A549 (cell line): ENCODE results near the gene SLC15A3. TPM values are rescaled to one million over a fixed set of nuclear protein-coding genes. Genes with fewer than 3 reads are reported as not detected.

Source experiments
- ATAC-seq, 2 experiments: fragments of 200-7000 bp in 1 of 2; fragments of >200 bp in 1 of 2; cut with Nextera tagmentation in 1 of 2; cut with Tn5 transposase in 1 of 2; 3 replicates each; pipeline versions ENCODE4 v1.8.0 to v1.9.1; 2018 to 2020; ENCODE audit warnings: mild to moderate bottlenecking in 1 of 2, moderate library complexity in 1 of 2
- CTCF ChIA-PET: fragments of 300-600 bp; sonication (Branson Sonifier 250); formaldehyde crosslinking; extraction: SDS; loops from one replicate; lab custom pipeline; 2021; ENCODE audit warnings: antibody characterized with exemption, inconsistent platforms; lab: Yijun Ruan, JAX
- POLR2A ChIA-PET: fragments of 350-600 bp; formaldehyde crosslinking; extraction: SDS; loops from one replicate; lab custom pipeline; 2021; ENCODE audit warnings: antibody characterized with exemption, inconsistent platforms; lab: Yijun Ruan, JAX
- DNase-seq, 2 experiments: peaks; one replicate each; pipeline versions ENCODE4 v3.0.0 to v3.0.0-alpha.2; 2011 to 2016; ENCODE audit warnings: low read depth in 1 of 2, low spot score in 1 of 2
- FAIRE-seq: peaks from 2 replicates; lab custom pipeline; 2011; peaks lifted over from hg19 to GRCh38; lab: Jason Lieb, UNC
- H3K27ac ChIP-seq, 2 experiments: fragments of >200 bp; sonication (Bioruptor Twin); formaldehyde crosslinking; 3 replicates each; pipeline ENCODE4 v1.5.1; 2016 to 2017
- H3K4me1 ChIP-seq: fragments of >200 bp; sonication (Bioruptor Twin); formaldehyde crosslinking; 3 replicates; pipeline ENCODE4 v1.6.1; 2016
- H3K4me2 ChIP-seq: fragments of >200 bp; sonication (Bioruptor Twin); formaldehyde crosslinking; 3 replicates; pipeline ENCODE4 v1.6.1; 2016
- H3K4me3 ChIP-seq: fragments of >200 bp; sonication (Bioruptor Twin); formaldehyde crosslinking; 3 replicates; pipeline ENCODE4 v1.5.1; 2016
- H3K9me3 ChIP-seq: fragments of >200 bp; sonication (Bioruptor Twin); formaldehyde crosslinking; 3 replicates; pipeline ENCODE4 v1.6.1; 2016
- BCL3 ChIP-seq: fragments of >200 bp; sonication (Bioruptor Twin); formaldehyde crosslinking; IDR thresholded peaks from 3 replicates; pipeline ENCODE4 v1.6.1; 2016
- CBX2 ChIP-seq: fragments of 200-600 bp; sonication (generic); IDR thresholded peaks from 2 replicates; pipeline ENCODE4 v1.6.1; 2016; ENCODE audit warnings: low read depth, mild to moderate bottlenecking, borderline replicate concordance
- CBX8 ChIP-seq: fragments of 200-600 bp; sonication (generic); IDR thresholded peaks from 2 replicates; pipeline ENCODE4 v1.6.1; 2016
- CHD2 ChIP-seq: fragments of 150-350 bp; IDR thresholded peaks from 2 replicates; pipeline ENCODE4 v1.6.1; 2014; ENCODE audit warnings: low read length; ENCODE audit not compliant: partially characterized antibody
- EHF ChIP-seq: fragments of 250-450 bp; sonication (Bioruptor Pico); IDR thresholded peaks from 2 replicates; pipeline ENCODE4 v1.5.0; 2020; ENCODE audit warnings: mild to moderate bottlenecking
- ELK1 ChIP-seq: fragments of 150-350 bp; IDR thresholded peaks from 2 replicates; pipeline ENCODE4 v1.6.1; 2014; ENCODE audit warnings: low read depth, mild to moderate bottlenecking, low read length
- FOSL2 ChIP-seq, 2 experiments: fragments of 450-650 bp in 1 of 2; fragments of >200 bp in 1 of 2; sonication (Bioruptor Twin) in 1 of 2; formaldehyde crosslinking; IDR thresholded peaks; 2 replicates each; pipeline versions ENCODE4 v1.5.0 to v1.6.1; 2016 to 2020; ENCODE audit warnings: mild to moderate bottlenecking in 1 of 2, moderate library complexity in 1 of 2
- FOXS1 ChIP-seq: fragments of 250-450 bp; sonication (Bioruptor Pico); IDR thresholded peaks from 2 replicates; pipeline ENCODE4 v1.5.0; 2020; ENCODE audit warnings: mild to moderate bottlenecking, moderate library complexity
- GATA3 ChIP-seq: IDR thresholded peaks from 2 replicates; pipeline ENCODE4 v1.6.1; 2012; ENCODE audit warnings: borderline replicate concordance
- HOXA7 ChIP-seq: fragments of 250-450 bp; sonication (Bioruptor Pico); IDR thresholded peaks from 2 replicates; pipeline ENCODE4 v1.5.0; 2020; ENCODE audit warnings: mild to moderate bottlenecking, moderate library complexity
- JUN ChIP-seq, 2 experiments: fragments of >200 bp; sonication (Bioruptor Twin); formaldehyde crosslinking; IDR thresholded peaks; 2 replicates in 1 of 2; 3 replicates in 1 of 2; pipeline ENCODE4 v1.6.1; 2016 to 2017
- MAFK ChIP-seq: fragments of 450-650 bp; IDR thresholded peaks from 2 replicates; pipeline ENCODE4 v1.6.1; 2014; ENCODE audit not compliant: partially characterized antibody
- MAX ChIP-seq: IDR thresholded peaks from 2 replicates; pipeline ENCODE4 v1.6.1; 2012
- MAZ ChIP-seq: fragments of 150-350 bp; IDR thresholded peaks from 2 replicates; pipeline ENCODE4 v1.6.1; 2014; ENCODE audit warnings: antibody characterized with exemption, low read depth, low read length, borderline replicate concordance
- MYC ChIP-seq: IDR thresholded peaks from 2 replicates; pipeline ENCODE4 v1.6.1; 2012; ENCODE audit warnings: mild to moderate bottlenecking, inconsistent platforms, low read length, improper control_type of control experiment, borderline replicate concordance
- NFE2L2 ChIP-seq: fragments of 150-350 bp; conservative IDR thresholded peaks from 2 replicates; pipeline ENCODE4 v1.6.1; 2014; ENCODE audit warnings: low read length
- POLR2A ChIP-seq: IDR thresholded peaks from 2 replicates; pipeline ENCODE4 v1.6.1; 2012; ENCODE audit warnings: mild to moderate bottlenecking, low read length
- POLR2AphosphoS2 ChIP-seq: conservative IDR thresholded peaks from 2 replicates; pipeline ENCODE4 v1.6.1; 2012; ENCODE audit warnings: low read length, improper control_type of control experiment, inconsistent platforms
- RAD21 ChIP-seq, 2 experiments: fragments of >200 bp in 1 of 2; sonication (Bioruptor Twin) in 1 of 2; formaldehyde crosslinking in 1 of 2; IDR thresholded peaks in 1 of 2; conservative IDR thresholded peaks in 1 of 2; 2 replicates in 1 of 2; 3 replicates in 1 of 2; pipeline ENCODE4 v1.6.1; 2012 to 2018; ENCODE audit warnings: inconsistent platforms in 1 of 2
- RCOR1 ChIP-seq: fragments of 150-350 bp; IDR thresholded peaks from 2 replicates; pipeline ENCODE4 v1.6.1; 2014; ENCODE audit warnings: antibody characterized with exemption, low read length, low read depth
- RNF2 ChIP-seq: fragments of 200-600 bp; sonication (generic); IDR thresholded peaks from 2 replicates; pipeline ENCODE4 v1.6.1; 2016; ENCODE audit warnings: low read depth, mild to moderate bottlenecking, antibody characterized with exemption, moderate library complexity, borderline replicate concordance
- TP53 ChIP-seq: fragments of 250-450 bp; sonication (Bioruptor Pico); IDR thresholded peaks from 2 replicates; pipeline ENCODE4 v1.5.0; 2021; ENCODE audit warnings: mild to moderate bottlenecking, moderate library complexity
- USF2 ChIP-seq: fragments of 450-650 bp; IDR thresholded peaks from 2 replicates; pipeline ENCODE4 v1.6.1; 2014; ENCODE audit warnings: antibody characterized with exemption
- ZC3H11A ChIP-seq: fragments of 450-650 bp; IDR thresholded peaks from 2 replicates; pipeline ENCODE4 v1.6.1; 2014; ENCODE audit warnings: antibody characterized with exemption, mild to moderate bottlenecking
- ZFP36 ChIP-seq: fragments of 450-650 bp; IDR thresholded peaks from 2 replicates; pipeline ENCODE4 v1.6.1; 2014; ENCODE audit warnings: borderline replicate concordance; ENCODE audit not compliant: partially characterized antibody
- ZSCAN20 ChIP-seq: fragments of 250-450 bp; sonication (Bioruptor Pico); IDR thresholded peaks from 2 replicates; pipeline ENCODE4 v1.8.0; 2022; ENCODE audit warnings: mild to moderate bottlenecking, moderate library complexity
- WGBS: methylation state at CpG from one replicate; pipeline ENCODE4 v1.1.6; 2017; ENCODE audit errors: missing lambda C conversion rate; 5-methylcytosine and 5-hydroxymethylcytosine counted together
- polyA plus RNA-seq, 4 experiments: library from polyadenylated mRNA; depleted of rRNA in 3 of 4; stranded (reverse); fragments of >200 nt; fragmentation: RNase III in 1 of 4; extraction: RNeasy Plus Mini Kit Qiagen cat#74134 plus additional on column Dnase treatment in 1 of 4; gene quantifications; 2 replicates in 3 of 4; 3 replicates in 1 of 4; pipeline ENCODE4 v1.2.3, GENCODE V29; 2011 to 2017

SLC15A3 gene
- polyA plus RNA-seq, 2 of the 4 experiments (the other 2 are of a cell fraction): not detected

- H3K4me1 ChIP-seq: peaks cover 11% of the 10 kb centered on the region
- no peak overlapping the region for H3K27ac ChIP-seq
- TF ChIP-seq CBX2 (no peak), ZSCAN20 (CRISPR knock-in tag) (no peak), POLR2A (no peak), POLR2AphosphoS2 (no peak), MYC (no peak), TP53 (CRISPR knock-in tag) (no peak), MAX (no peak), JUN (IDR thresholded peaks at IDR 0.05) (no peak), MAFK (no peak), RAD21 (conservative IDR thresholded peaks at IDR 0.05 in 1 of 2, IDR thresholded peaks at IDR 0.05 in 1 of 2) (no peak), RNF2 (no peak), FOXS1 (no peak)
- H3K4me3 ChIP-seq: no peak overlapping the region
- ATAC-seq: peak in 1 of 2 experiments; percentile 25; a peak in 2 of 6 replicates
- ChIA-PET POLR2A (no interaction called here), CTCF (interaction anchor here (2.3 kb wide), 1 partner anchor 195 kb away, joined by 6 read pairs; no protein-coding TSS in a partner anchor)
- no peaks in the 10 kb centered on the region for H3K9me3 ChIP-seq
- DNase-seq: no peak
- H3K4me2 ChIP-seq: no peak overlapping the region
- 22% methylated on average over 5 of the region's 5 CpGs for WGBS
- no peak for FAIRE-seq
Observed at GRCh38 chr11:60992842-60993409, 41.0 kb upstream of the SLC15A3 start.

- Histone ChIP-seq H3K4me3 (no peak overlapping the region), H3K27ac (no peak overlapping the region), H3K4me2 (no peak overlapping the region), H3K9me3 (no peaks in the 10 kb centered on the region), H3K4me1 (peaks cover 7% of the 10 kb centered on the region)
- no peak for DNase-seq
- CTCF ChIA-PET: interaction anchor here (0.8 to 1.2 kb wide), 2 partner anchors 28 to 393 kb away, joined by 3 read pairs; no protein-coding TSS in a partner anchor
- WGBS: 45% methylated on average over 4 of the region's 4 CpGs
- POLR2A ChIA-PET: no interaction called here
- TF ChIP-seq CBX2: no peak
- no peak for TF ChIP-seq ZC3H11A
- TF ChIP-seq JUN (IDR thresholded peaks at IDR 0.05): no peak
- no peak for TF ChIP-seq CHD2
- TF ChIP-seq ELK1: no peak
- TF ChIP-seq NFE2L2: no peak
- TF ChIP-seq RCOR1: no peak
- TF ChIP-seq CBX8: no peak
- no peak for TF ChIP-seq MAZ
- ATAC-seq: no peak
- no peak for FAIRE-seq
Observed at GRCh38 chr11:60991457-60991856, 39.5 kb upstream of the SLC15A3 start.

- peak in 1 of 2 experiments; percentile 16; a peak in 1 of 6 replicates for ATAC-seq
- Histone ChIP-seq H3K4me1 (peaks cover 6% of the 10 kb centered on the region; the same call in 1 of the 3 replicates), H3K9me3 (no peaks in the 10 kb centered on the region), H3K4me3 (no peak overlapping the region), H3K27ac (no peak overlapping the region), H3K4me2 (no peak overlapping the region)
- POLR2A ChIA-PET: no interaction called here
- no peak for FAIRE-seq
- DNase-seq: no peak
- TF ChIP-seq FOSL2 (IDR thresholded peaks at IDR 0.05) (no peak), FOSL2 (CRISPR knock-in tag; IDR thresholded peaks at IDR 0.05) (no peak), BCL3 (no peak), EHF (no peak), RCOR1 (no peak), GATA3 (no peak), HOXA7 (CRISPR knock-in tag) (no peak), ZFP36 (no peak), USF2 (no peak)
- WGBS: 51% methylated on average over 12 of the region's 12 CpGs
- CTCF ChIA-PET: no interaction called here
Observed at GRCh38 chr11:60989093-60989650, 37.2 kb upstream of the SLC15A3 start.
